ENCODE results near the gene RBMS1. TPM values are rescaled to one million over a fixed set of nuclear protein-coding genes. Genes with fewer than 3 reads are reported as not detected.

Gene RBMS1
- total and polyA plus RNA-seq, 2 of the 4 experiments (the other 2 are of a cell fraction): 43.5 to 64.9 TPM

DNA sequence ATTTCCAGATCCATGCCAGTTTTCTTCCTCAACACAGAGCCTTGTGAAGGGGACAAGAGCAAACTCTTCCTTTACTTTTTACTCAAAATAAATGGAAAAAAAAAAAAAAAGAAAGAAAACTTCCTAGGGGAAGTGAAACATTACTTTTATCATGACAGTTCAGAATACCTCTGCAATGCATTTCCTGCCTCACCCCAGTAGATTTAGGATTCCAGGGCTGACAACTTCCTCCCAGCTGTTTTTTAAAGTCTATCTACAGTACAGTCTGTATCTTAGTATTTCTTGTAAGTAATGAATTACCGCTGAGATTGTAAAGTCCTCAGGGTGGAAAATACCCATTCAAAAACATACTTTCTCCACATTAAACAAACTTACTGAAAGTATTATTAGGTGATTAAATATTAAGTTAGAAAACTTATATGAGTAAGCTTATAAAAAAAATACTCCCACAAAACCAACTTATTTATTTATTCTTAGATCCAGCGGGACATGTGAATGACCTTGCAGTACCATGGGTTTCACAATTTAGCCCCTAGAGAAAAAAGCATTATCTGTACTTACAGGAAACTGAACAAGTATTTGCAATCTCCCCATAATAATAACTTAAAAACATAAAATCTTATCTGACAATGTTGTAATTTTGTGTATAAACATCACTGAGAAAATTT lies 117.7 kb downstream of the RBMS1 start:
- no peak overlapping the region for H4K91ac ChIP-seq (ENCODE audit: insufficient read depth, low read depth, low read length)
- no peak overlapping the region for H3K4ac ChIP-seq (ENCODE audit: low read depth, low read length)
- H3K14ac ChIP-seq (replicated peaks; ENCODE audit: low read depth, low read length): peak overlapping the region; percentile 48; the same call in 1 of the 2 replicates
- peak overlapping the region; percentile 13; the same call in 1 of the 2 replicates for H4K5ac ChIP-seq (ENCODE audit: low read depth, low read length)
- H2BK5ac ChIP-seq (ENCODE audit: low read depth, low read length, poor library complexity, severe bottlenecking): peak overlapping the region; percentile 91
- dilution Hi-C loops (cut with HindIII; ENCODE audit: low sequenced_read_pairs, unreplicated experiment): no loop called here
- H3K36me3 ChIP-seq (ENCODE audit: control insufficient read depth, insufficient read depth, low read length): no peaks in the 10 kb centered on the region
- H3K27me3 ChIP-seq (ENCODE audit: control insufficient read depth, insufficient read depth, low read length): no peaks in the 10 kb centered on the region
- H3K27ac ChIP-seq (ENCODE audit: insufficient read depth, low read length): no peak overlapping the region
- no peak overlapping the region for H4K8ac ChIP-seq (ENCODE audit: low read depth in 2 of 2, low read length in 2 of 2)
- H3K4me1 ChIP-seq (ENCODE audit: control insufficient read depth, insufficient read depth, low read length): peaks cover 53% of the 10 kb centered on the region
- no peak overlapping the region for H3K9ac ChIP-seq (ENCODE audit: low read depth, low read length)
- CTCF ChIA-PET: interaction anchor here (0.7 to 1.0 kb wide), 2 partner anchors 23 to 43 kb away, joined by 3 read pairs; no protein-coding TSS in a partner anchor
- BruUV-seq (replicated peaks): no TSS peak
- no peak overlapping the region for H2AK9ac ChIP-seq (replicated peaks; ENCODE audit: low read depth, low read length, poor library complexity)
- no peak overlapping the region; the same call in 1 of the 2 replicates for H2BK120ac ChIP-seq (ENCODE audit: low read depth, low read length)
- no peak overlapping the region for H3K4me3 ChIP-seq (ENCODE audit: insufficient read depth, low read depth, low read length)
- in situ Hi-C loops (cut with MboI; ENCODE audit: low sequenced_read_pairs): no loop called here
- no peak overlapping the region for H2AK5ac ChIP-seq (ENCODE audit: low read depth, low read length)
- intact Hi-C loops (cut with micrococcal nuclease): no loop called here
- POLR2A ChIA-PET (ENCODE audit: unreplicated experiment): no interaction called here
- H2BK15ac ChIP-seq (ENCODE audit: low read depth, low read length): no peak overlapping the region
- no peak overlapping the region for H2BK20ac ChIP-seq (ENCODE audit: low read depth, low read length)
- no peak overlapping the region for H3K23ac ChIP-seq (ENCODE audit: low read depth, low read length)
- peaks cover 79% of the 10 kb centered on the region for H4K20me1 ChIP-seq (ENCODE audit: insufficient read depth, low read length)
- H3K79me1 ChIP-seq (ENCODE audit: low read depth in 1 of 2, low read length in 2 of 2): peaks cover 13 to 75% of the 10 kb centered on the region in 2 experiments; a peak in 3 of 4 replicates
- no peak for ATAC-seq (ENCODE audit: low read depth)
- H3K9me1 ChIP-seq (ENCODE audit: insufficient read depth, low read length): peaks cover 34% of the 10 kb centered on the region
- H2AFZ ChIP-seq (replicated peaks; ENCODE audit: low read length, poor library complexity): no peak overlapping the region
- H3K9me3 ChIP-seq (ENCODE audit: control insufficient read depth, insufficient read depth, low read length): no peaks in the 10 kb centered on the region
- peak; percentile 69 for DNase-seq
- TF ChIP-seq CEBPB (IDR thresholded peaks at IDR 0.05; ENCODE audit: low read depth, low read length) (peak; percentile 71), RFX5 (IDR thresholded peaks at IDR 0.05; ENCODE audit: low read depth, low read length) (no peak), ELK1 (IDR thresholded peaks at IDR 0.05; ENCODE audit: borderline replicate concordance, low read depth, low read length) (no peak)
- H3K18ac ChIP-seq (ENCODE audit: low read depth, low read length): no peak overlapping the region
- peak overlapping the region; percentile 42; the same call in 1 of the 2 replicates for H3K4me2 ChIP-seq (ENCODE audit: low read depth, low read length)
- WGBS, 2 experiments (ENCODE audit: extremely low coverage in 2 of 2, insufficient read length in 1 of 2): no CpG with 5 or more reads among the region's 2 CpGs
- H3K56ac ChIP-seq (ENCODE audit: extremely low read depth, insufficient read depth, low read length): no peak overlapping the region

All from IMR-90 (cell line).